ENCODE results near the gene NTM.

DNA sequence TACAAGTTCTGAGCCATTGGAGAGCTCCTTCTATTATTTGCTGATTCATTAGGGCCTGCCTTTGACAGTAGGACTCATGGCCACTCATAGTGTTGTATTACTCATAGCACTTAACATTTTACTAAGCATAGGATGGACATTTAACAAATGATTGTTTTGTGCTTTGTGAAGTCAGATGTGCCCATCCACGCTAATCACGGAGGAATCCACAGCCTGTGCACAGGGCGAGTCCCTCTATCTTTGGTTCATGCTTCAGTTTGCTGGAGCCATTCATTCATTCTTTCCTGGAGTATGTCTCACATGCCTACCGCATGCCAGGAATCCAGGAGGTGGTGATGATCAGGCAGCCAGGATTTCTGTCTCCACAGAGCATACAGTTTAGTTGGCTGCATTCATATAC, 254.1 kb downstream of the NTM start:
- TF ChIP-seq EP300 (IDR thresholded peaks at IDR 0.05; ENCODE audit: low read depth) (no peak), POLR2A (IDR thresholded peaks at IDR 0.05) (no peak)
- TF ChIP-seq, protein P1, sequence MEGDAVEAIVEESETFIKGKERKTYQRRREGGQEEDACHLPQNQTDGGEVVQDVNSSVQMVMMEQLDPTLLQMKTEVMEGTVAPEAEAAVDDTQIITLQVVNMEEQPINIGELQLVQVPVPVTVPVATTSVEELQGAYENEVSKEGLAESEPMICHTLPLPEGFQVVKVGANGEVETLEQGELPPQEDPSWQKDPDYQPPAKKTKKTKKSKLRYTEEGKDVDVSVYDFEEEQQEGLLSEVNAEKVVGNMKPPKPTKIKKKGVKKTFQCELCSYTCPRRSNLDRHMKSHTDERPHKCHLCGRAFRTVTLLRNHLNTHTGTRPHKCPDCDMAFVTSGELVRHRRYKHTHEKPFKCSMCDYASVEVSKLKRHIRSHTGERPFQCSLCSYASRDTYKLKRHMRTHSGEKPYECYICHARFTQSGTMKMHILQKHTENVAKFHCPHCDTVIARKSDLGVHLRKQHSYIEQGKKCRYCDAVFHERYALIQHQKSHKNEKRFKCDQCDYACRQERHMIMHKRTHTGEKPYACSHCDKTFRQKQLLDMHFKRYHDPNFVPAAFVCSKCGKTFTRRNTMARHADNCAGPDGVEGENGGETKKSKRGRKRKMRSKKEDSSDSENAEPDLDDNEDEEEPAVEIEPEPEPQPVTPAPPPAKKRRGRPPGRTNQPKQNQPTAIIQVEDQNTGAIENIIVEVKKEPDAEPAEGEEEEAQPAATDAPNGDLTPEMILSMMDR (IDR thresholded peaks at IDR 0.05) = no peak

Measured in transverse colon (tissue), 3 donors.